ENCODE measurements around the gene ZFAND3. TPM values are rescaled to one million over a fixed set of nuclear protein-coding genes. Genes with fewer than 3 reads are reported as not detected.

ZFAND3 gene
- polyA plus RNA-seq, 1 donor (not counting 4 experiments of a cell fraction or from before 2014, with no cell fraction given): 19.6 TPM

- peaks cover 23% of the 10 kb centered on the region for H3K4me1 ChIP-seq (ENCODE audit: control insufficient read depth, extremely low read depth, insufficient read depth, low read length)
- H3K9ac ChIP-seq (ENCODE audit: control insufficient read depth, extremely low read depth, insufficient read depth, low read length): no peak overlapping the region
- DNase-seq (ENCODE audit: low read depth, low spot score): no peak
- H3K27me3 ChIP-seq (ENCODE audit: control insufficient read depth, extremely low read depth, insufficient read depth, low read length): no peaks in the 10 kb centered on the region
- no peak overlapping the region for H3K4me2 ChIP-seq (ENCODE audit: control insufficient read depth, extremely low read depth, insufficient read depth, low read depth, low read length)
- no peak overlapping the region for H3K27ac ChIP-seq (ENCODE audit: control insufficient read depth, insufficient read depth, low read length)
- H3K4me3 ChIP-seq (ENCODE audit: control insufficient read depth in 2 of 3, extremely low read depth in 1 of 3, insufficient read depth in 2 of 3, low read depth in 1 of 3, low read length in 3 of 3): no peak overlapping the region
- dilution Hi-C loops (cut with MboI; ENCODE audit: extremely low pct_ligation_motif_present, low sequenced_read_pairs): no loop called here
- H3K79me2 ChIP-seq (ENCODE audit: control insufficient read depth, insufficient read depth, low read length): peaks cover 91% of the 10 kb centered on the region
- no peaks in the 10 kb centered on the region for H3K9me1 ChIP-seq (ENCODE audit: control insufficient read depth, extremely low read depth, insufficient read depth, low read length)
- TF ChIP-seq EZH2 (IDR thresholded peaks at IDR 0.05; ENCODE audit: low read length) (no peak), CTCF (optimal IDR thresholded peaks at IDR 0.05 in 1 of 3, IDR thresholded peaks at IDR 0.05 in 1 of 3, conservative IDR thresholded peaks at IDR 0.05 in 1 of 3; ENCODE audit: extremely low read depth in 1 of 3, insufficient read depth in 2 of 3, low read length in 3 of 3) (no peak)
- no peak overlapping the region for H2AFZ ChIP-seq (ENCODE audit: control insufficient read depth, low read length)
- H3K9me3 ChIP-seq (ENCODE audit: control insufficient read depth, low read depth, low read length): no peaks in the 10 kb centered on the region
- peaks cover 0 to 4% of the 10 kb centered on the region in 2 experiments for H3K36me3 ChIP-seq (ENCODE audit: control insufficient read depth in 2 of 2, extremely low read depth in 1 of 2, insufficient read depth in 2 of 2, low read length in 2 of 2)
- FAIRE-seq: no peak
- peaks cover 13% of the 10 kb centered on the region for H4K20me1 ChIP-seq (ENCODE audit: control insufficient read depth, extremely low read depth, insufficient read depth, low read length)
Observed at GRCh38 chr6:37848371-37848770, 28.8 kb downstream of the ZFAND3 start.

- H3K79me2 ChIP-seq (ENCODE audit: control insufficient read depth, insufficient read depth, low read length): peaks cover 89% of the 10 kb centered on the region
- no peaks in the 10 kb centered on the region for H3K27me3 ChIP-seq (ENCODE audit: control insufficient read depth, extremely low read depth, insufficient read depth, low read length)
- no peaks in the 10 kb centered on the region for H3K9me1 ChIP-seq (ENCODE audit: control insufficient read depth, extremely low read depth, insufficient read depth, low read length)
- no peaks in the 10 kb centered on the region for H3K9me3 ChIP-seq (ENCODE audit: control insufficient read depth, low read depth, low read length)
- peaks cover 13% of the 10 kb centered on the region for H4K20me1 ChIP-seq (ENCODE audit: control insufficient read depth, extremely low read depth, insufficient read depth, low read length)
- DNase-seq (ENCODE audit: low read depth, low spot score): no peak
- H2AFZ ChIP-seq (ENCODE audit: control insufficient read depth, low read length): no peak overlapping the region
- H3K4me2 ChIP-seq (ENCODE audit: control insufficient read depth, extremely low read depth, insufficient read depth, low read depth, low read length): no peak overlapping the region
- H3K9ac ChIP-seq (ENCODE audit: control insufficient read depth, extremely low read depth, insufficient read depth, low read length): no peak overlapping the region
- no peak overlapping the region for H3K4me3 ChIP-seq (ENCODE audit: control insufficient read depth in 2 of 3, extremely low read depth in 1 of 3, insufficient read depth in 2 of 3, low read depth in 1 of 3, low read length in 3 of 3)
- H3K36me3 ChIP-seq (ENCODE audit: control insufficient read depth in 2 of 2, extremely low read depth in 1 of 2, insufficient read depth in 2 of 2, low read length in 2 of 2): no peaks in the 10 kb centered on the region
- H3K4me1 ChIP-seq (ENCODE audit: control insufficient read depth, extremely low read depth, insufficient read depth, low read length): peaks cover 18% of the 10 kb centered on the region
- no peak for FAIRE-seq
- H3K27ac ChIP-seq (ENCODE audit: control insufficient read depth, insufficient read depth, low read length): no peak overlapping the region
- dilution Hi-C loops (cut with MboI; ENCODE audit: extremely low pct_ligation_motif_present, low sequenced_read_pairs): no loop called here
- TF ChIP-seq CTCF (optimal IDR thresholded peaks at IDR 0.05 in 1 of 3, IDR thresholded peaks at IDR 0.05 in 1 of 3, conservative IDR thresholded peaks at IDR 0.05 in 1 of 3; ENCODE audit: extremely low read depth in 1 of 3, insufficient read depth in 2 of 3, low read length in 3 of 3) (no peak), EZH2 (IDR thresholded peaks at IDR 0.05; ENCODE audit: low read length) (no peak)
Observed at GRCh38 chr6:37850260-37850659, 30.7 kb downstream of the ZFAND3 start.

Data from keratinocyte (primary cell).